Activated CD8-positive, alpha-beta memory T cell treated with anti-CD3 and anti-CD28 coated beads, Interleukin-2, amount 50 U/mL, for 24 hours (primary cell): ENCODE data around the gene JPH3.

Source experiments
- DNase-seq: peaks from one replicate; pipeline ENCODE4 v3.0.0-alpha.2; 2020; ENCODE audit errors: extremely low read depth

JPH3 gene

DNA sequence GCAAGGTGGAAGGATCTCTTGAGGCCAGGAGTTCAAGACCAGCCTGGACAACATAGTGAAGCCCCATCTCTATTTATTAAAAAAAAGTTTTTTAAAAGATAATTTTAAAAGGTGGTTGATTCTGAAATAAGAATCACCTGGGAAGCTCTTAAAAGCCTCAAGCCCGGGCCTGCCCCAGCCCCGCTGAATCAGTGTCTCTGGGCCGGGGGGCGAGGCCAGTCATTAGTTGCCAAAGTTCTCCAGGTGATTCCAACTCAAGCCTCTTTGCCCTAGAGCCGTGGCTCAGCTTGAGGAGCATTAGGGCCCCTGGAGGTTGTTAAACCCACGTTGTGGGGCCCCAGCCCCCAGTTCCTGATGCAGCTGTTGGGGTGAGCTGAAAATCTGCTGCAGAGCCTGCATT is 24.6 kb downstream of the JPH3 start:
- no peak for DNase-seq

DNA sequence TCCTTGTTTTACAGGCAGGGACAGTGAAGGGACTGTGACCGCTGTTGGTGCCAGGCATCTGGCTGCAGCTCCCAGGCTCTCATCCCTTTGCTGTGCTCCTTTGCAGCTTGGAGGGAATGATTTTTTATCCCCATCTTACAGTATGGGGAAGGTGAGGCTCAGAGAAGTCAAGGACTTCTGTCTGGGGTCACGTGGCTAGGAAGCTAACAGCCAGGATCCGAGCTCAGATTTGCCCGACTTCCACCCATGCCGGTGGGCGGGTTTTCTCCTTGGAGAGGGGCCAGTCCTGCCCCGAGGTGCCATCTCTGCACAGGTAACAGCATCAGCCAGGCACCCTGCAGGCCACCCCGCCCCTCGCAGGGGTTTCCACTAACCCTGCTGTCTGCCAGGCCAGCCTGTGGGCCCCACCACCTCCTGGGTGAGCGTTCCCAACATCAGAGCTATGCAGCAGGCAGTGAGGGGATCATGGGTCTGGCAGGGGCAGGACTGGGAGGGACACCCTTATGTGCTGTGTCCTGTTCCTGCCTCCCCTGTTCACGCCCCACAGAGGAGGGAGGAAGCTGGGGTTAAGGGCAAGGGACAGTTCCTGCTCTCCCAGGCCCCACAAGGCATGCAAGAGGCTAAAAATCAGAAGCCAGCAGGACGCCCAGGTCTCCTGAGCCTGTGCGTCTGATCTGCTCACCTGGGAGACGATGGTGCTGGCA is 25.4 kb downstream of the JPH3 start:
- DNase-seq, result no peak

DNA sequence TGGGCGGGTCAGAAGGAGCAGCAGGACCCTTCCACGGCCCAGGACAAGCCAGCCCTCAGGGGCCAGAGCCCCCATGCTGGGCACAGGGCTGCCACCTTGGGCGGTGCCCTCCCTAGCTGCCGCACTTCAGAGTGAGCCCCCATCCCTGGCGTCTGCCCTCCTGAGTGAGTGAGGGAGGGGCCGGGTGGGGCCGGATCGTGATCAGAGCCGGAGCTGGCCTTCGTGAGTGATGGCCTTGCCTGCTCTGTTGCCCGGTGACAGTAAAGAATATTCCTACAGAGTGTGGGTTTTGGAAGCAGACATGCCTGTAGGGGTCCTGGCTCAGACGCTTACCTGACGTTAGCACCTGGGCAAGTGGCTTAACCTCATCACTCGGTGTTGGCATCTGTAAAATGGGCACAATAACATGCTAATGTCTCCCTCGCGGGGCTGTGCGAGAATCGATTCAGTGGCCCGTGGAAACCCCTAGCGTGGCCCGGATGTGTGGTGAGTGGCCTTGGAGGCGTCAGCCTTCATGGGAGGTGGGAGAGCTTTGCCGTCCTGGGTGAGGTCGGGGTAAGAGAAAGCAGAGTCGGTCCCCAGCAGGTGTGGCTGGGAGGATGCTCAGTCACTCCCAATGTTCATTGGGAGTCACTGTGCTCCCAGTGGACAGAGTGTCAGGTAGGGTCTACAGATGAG is 26.1 kb downstream of the JPH3 start:
- no peak for DNase-seq

DNA sequence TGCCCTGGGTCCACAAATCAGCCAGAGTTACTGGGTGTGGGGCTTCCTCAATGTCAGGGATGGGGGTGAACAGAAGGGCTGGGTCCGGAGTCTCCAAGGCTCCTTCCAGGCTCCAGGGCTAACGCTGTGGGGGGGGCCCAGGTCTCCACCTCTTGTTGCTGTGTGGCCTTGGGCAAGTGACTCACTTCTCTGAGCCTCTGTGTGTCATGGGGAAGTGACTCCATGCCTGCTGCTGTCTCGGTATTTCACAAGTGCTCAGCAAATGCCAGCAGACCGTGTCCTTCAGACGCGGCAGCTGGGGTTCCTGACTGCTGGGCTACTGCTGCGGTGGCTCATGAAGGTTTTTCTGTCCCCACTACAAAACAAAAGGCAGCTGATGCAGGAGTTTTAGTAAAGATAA is 26.6 kb downstream of the JPH3 start:
- DNase-seq, result no peak

DNA sequence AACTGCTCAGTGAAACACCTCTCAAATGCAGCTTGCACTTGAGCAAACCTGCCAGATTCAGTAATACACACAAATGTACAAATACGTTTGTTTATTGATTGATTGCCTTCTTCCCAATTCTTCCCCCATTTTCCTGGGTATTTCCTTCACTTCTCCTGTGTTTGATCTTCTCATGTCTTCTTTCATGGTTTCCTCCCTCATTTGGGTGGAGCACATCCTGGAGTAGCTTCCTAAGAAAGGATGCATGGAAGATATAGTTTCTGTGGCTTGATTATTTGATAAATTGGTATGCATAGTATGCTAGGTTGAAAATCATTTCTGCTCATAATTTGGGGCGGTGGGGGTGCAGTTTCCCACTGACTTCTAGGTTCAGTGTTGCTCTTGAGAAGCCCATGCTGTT is 28.8 kb downstream of the JPH3 start:
- DNase-seq, result no peak

DNA sequence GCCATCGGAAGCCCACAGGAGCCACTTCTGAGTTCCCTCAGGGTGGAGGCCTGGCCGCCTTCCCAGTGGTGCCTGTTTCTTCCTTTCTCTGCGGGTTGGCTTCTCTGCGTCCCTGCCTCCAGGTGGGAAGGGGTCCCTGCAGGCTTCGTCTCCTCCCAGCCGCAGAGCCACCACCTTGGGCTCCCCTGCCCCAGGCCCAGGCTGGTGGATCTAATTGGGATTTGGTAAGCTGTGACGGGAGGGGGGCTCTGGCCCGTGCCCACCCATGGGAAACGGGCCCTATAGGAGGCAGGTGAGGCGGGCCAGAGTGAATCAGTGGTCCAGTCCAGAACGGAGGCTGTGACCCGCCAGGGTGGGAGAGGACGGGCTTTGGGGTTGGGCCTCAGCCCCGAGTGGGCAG is 32.1 kb downstream of the JPH3 start:
- no peak for DNase-seq

DNA sequence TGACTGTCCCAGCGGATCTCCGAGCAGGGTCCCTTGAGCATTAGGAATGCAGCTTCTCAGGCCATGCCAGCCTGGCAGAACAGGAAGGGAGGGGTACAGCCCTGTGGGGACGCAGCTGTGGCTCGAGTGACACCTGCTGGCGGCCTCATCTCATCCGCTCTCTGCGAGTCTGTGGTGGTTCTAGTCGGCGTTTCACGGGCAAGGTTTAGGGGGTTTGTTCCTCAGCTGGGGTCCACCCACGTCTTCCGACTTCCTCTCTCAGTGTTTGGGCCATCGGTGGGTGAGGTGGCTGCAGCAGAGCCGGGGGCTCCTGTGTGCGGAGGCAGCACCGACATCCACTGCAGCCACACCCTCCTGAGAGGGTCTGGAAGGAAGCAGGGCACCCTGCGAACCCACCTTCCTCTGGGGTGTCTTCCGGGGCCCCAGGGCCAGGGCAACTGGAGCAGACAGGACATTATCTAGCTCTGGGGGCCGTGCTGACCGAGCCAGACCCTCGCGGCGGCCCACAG is 33.3 kb downstream of the JPH3 start:
- DNase-seq, result peak; percentile 37

DNA sequence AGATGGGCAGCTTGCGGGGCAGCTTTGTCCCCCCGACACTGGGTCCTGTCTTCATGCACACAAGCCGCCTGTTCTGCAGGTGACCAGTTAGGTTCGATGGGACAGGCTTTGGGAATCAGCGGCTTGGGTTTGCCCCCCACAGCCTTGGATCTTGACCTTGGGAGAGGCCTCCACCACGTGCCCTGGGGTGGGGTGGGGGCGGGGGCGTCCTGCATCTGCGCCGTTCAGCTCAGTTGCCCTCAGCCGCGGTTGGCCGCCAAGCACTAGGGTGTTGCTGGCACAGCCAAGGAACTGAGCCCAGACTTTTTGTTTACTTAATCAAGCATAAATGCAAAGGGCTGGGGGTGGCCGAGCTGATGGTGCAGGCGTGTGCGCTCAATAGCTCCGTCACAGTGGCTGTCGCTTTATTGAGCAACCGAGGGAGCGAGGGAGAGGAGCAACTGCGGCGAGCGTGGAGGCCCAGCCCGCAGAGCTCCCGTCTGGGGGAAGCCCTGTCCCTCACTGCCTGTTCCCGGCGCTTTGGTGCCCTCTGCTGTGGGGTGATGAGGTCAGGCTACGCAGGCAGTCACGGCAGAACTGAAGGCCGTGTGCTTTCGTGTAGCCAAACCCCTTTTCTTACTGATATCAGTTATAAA is 33.9 kb downstream of the JPH3 start:
- peak; percentile 56 for DNase-seq

DNA sequence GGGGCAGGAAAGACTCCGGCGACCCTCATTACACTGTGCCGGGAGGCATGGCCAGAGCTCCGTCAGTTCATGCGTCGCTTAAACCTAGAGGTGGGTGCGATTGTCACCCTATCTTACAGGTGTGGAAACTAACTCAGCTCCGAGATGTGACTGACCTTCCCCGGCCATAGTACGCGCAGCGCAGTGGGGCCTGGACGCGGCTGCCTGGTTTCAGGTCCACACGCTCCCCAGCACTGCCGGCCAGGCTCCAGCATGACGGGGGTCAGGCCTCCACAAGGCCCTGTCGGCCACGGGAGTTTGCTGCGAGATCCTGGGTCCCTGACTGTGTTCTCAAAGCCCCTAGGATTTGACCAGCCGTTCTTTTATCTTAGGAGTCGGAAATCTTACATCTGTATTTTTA is 34.4 kb downstream of the JPH3 start:
- no peak for DNase-seq

DNA sequence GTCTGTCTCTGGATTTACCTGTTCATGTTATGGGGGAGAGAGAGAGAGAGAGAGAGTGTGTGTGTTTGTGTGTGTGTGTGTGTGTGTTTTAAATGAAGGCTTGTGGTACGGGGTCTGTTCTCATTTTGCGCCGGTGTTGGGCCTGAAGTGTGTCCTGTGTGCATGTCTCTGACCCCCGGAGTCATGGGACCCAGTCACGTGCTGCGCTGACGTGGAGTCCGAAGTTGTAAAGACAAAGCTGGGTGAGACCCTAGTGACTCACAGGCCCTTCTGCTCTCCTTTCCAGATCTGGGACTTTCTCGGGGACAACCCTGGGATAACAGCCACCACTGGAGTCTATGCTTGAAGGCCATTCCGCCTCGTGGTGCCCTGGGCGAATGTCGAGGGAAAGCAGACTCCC is 35.0 kb downstream of the JPH3 start:
- no peak for DNase-seq

DNA sequence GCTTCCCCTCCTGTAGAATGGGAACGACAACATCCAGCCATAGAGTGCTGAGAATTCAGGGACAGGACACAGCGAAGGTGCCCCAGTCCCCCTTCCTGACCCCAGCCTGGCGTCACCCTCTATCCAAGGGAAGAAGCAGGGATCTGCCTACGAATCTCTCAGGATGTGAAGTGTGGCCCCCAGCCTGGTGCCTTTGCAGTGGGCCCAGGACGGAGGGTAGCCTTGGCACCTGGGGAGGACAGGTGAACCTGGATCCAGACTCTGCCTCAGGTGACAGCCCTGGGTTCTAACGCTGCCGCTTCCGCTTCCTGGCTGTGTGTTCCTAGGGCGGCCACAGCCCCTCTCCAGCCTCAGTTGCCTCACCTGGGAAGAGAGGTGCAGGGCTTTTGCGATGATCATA is 36.4 kb downstream of the JPH3 start:
- DNase-seq, result no peak

DNA sequence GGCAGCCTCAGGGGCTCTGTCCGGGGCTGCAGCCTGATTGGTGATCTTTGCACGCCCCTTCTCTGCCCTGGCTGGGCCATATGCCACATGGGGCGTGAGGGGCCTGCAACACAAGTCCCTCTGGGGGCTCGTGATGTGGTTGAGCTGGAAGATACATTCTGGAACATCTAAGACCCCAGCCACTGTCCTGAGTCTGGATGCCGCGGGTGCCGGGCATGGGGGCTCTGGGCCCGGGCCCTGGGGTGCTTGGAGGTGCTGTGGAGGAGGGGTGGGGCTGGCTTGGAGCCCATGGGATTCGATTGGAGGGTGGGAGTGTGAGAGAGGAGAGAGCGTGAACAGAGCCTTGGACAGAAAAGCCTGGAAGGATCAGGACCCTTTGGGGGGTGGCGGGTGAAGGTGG is 39.4 kb downstream of the JPH3 start:
- DNase-seq, result no peak

DNA sequence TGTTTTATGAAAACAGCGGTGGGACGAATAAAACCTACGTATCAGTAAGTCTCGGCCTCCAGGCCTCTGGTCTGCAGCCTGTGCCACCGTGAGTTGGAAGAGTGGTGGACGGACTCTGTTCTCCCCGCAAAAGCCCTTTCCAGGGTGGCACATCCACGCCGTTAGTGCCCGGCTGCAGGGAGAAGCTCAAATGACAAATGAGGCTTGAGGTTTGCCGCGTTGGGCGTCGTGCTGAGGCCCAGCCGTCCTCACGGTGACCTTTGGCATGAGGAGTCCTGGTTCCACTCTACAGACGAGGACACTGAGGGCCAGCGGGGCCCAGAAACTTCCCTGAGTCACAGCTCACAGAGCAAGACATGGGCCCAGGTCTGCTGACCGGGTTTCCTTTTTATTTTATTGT is 40.2 kb downstream of the JPH3 start:
- DNase-seq, result no peak

DNA sequence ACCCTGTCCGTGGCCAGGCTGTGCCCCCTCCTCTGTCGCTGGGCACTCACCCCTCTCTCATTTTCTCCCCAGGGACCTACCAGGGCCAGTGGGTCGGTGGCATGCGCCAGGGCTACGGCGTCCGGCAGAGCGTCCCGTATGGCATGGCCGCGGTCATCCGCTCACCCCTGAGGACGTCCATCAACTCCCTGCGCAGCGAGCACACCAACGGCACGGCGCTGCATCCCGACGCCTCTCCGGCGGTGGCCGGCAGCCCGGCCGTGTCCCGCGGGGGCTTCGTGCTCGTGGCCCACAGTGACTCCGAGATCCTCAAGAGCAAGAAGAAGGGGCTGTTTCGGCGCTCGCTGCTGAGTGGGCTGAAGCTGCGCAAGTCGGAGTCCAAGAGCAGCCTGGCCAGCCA is 41.9 kb downstream of the JPH3 start:
- DNase-seq, result no peak

DNA sequence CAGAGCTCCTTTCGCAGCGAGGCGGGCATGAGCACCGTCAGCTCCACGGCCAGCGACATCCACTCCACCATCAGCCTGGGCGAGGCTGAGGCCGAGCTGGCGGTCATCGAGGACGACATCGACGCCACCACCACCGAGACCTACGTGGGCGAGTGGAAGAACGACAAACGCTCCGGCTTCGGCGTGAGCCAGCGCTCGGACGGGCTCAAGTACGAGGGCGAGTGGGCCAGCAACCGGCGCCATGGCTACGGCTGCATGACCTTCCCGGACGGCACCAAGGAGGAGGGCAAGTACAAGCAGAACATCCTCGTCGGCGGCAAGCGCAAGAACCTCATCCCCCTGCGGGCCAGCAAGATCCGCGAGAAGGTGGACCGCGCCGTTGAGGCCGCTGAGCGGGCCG is 42.3 kb downstream of the JPH3 start:
- DNase-seq, result no peak

DNA sequence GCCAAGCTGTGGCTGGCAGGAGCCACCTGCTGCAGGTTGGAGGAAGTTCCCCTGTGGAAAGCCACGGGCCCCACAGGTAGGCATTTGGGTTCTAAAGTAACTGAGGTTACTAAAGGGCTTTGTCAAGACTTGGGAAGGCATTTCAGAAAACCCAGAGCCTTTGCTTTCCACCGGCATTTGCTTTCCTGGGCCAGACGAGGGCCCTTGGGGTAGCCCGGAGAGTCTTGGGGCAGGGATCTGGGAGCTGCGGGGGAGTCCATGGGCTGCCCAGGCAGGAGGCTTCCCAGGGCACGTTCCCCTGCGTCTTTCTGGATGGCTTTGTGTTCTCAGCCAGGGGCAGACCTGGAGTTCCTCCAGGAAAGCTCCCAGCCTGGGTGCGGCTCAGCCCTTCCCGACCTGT is 43.5 kb downstream of the JPH3 start:
- DNase-seq, result no peak

DNA sequence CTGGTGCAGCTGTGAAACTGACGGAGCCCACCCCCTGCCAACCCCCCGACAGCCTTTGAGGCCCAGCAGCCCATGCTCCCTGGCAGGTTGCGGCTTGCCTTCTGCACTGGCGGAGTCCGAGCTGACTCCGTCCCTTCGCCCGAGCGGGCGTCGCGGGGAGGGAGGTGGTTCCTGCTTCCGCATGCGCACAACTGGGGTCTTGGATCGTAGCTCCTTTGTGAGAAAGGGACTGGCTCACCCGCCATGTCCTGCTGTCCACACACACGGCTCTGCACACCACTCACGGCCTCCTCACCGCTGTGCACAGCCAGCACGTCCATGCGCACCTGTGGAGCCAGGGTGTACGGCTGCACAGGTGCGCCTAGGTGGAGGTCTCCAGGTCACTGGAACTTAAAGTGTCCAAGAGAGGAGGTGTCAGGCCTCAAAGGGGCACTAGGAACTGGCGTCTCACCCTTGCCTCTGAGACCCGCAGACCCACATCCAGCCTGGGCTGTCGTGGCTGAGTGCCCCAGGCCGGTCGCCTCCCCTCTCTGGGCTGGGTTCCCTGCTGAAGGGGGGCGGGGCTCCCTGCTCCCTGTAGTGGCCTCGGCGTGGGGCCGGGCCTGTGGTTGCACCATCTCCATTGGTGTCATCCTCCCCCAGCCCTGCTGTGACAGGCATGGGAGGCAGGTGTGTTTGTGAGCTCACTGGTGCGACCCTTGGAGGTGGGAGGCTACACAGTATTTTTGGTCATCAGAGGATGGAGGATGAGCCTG is 45.3 kb downstream of the JPH3 start:
- no peak for DNase-seq

DNA sequence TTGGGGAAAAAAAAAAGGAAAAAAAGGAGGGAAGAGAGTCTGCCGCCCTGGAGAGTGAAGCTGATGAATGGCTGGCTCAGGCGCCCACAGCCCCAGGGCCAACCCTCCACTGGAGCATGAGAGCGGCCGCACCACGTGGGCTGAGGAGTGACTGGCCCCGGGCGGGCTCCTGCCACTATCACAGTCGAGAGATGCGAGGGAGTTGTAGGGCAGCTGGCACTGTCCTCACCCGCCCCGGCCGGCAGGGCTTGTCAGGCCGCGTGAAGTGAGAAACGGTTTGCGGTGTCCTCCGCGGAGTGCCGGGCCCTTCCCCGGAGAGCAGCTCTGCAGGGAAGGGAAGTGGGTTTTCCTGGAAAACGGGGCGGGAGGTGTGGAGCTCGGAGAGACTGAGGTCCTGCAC is 45.9 kb downstream of the JPH3 start:
- DNase-seq, result no peak

DNA sequence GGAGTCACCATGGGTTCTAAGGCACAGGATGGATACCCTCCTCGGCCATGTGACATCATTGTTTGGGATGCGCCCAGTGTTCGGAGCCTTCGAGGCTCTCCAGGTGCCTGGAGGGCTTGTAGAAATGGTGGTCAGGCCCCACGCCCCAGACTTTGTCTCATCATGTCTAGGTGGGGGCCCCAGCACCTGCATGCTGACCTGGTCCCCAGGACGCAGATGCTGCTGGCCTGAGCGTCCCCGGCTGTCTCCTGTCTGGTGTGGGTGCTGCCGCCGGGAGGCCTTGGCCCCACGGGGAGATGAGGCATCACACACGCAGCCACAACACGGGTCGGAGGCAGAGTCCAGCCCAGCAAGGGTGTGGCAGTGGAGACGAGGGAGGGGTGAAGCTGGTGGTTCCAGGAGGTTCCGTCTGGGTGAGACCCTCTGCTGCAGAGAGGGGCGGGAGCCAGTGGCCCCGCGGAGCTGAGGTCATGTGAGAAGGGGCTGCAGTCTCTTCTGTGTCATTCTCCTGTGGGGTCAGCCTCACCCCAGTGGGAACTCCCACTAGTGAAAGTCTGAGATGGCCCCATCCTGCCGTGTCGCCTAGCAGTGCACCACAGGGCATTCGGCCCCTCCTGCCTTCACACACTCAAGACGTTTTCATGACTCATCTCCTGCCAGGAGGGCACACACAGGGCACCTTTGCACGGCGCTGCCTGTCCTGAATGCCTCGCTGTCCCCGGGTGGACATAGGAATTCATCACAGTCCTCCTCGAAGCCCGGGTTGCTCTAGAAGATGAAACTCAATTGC is 46.6 kb downstream of the JPH3 start:
- DNase-seq, result no peak

DNA sequence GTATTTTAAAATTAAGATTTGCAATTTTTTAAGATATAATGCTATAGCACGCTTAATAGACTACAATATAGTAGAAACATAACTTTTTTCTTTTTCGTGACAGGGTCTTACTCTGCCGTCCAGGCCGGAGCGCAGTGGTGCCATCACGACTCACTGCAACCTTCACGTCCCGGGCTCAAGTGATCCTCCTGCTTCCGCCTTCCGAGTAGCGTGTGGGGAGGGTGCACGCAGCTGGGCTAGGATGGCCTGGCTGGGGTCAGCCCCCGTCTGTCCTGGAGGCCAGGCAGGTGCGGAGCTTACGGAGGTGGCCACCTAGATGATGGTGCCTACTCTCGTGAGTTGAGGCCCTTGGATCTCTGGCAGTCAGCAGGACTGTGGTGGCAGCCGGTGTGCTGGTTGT is 50.1 kb downstream of the JPH3 start:
- DNase-seq, result no peak

DNA sequence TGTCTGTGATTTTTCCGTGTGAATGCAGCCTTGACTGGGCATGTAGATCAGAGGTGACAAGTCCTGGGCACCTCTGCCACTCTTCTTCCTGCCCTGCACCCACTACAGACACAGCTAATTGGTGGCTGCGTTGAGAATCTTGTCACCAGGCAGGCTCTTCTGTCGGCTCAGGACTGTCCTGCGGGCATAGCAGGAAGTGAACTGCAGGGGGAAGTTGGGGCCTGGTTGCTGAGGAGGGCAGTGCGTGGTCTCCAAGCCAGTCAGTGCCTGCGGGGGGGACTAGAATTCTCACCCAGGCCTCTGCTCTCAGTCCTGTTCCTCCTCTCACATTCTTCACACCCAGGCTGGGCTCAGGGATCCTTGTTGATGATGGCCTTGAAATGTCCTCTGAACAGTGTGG is 50.5 kb downstream of the JPH3 start:
- no peak for DNase-seq

DNA sequence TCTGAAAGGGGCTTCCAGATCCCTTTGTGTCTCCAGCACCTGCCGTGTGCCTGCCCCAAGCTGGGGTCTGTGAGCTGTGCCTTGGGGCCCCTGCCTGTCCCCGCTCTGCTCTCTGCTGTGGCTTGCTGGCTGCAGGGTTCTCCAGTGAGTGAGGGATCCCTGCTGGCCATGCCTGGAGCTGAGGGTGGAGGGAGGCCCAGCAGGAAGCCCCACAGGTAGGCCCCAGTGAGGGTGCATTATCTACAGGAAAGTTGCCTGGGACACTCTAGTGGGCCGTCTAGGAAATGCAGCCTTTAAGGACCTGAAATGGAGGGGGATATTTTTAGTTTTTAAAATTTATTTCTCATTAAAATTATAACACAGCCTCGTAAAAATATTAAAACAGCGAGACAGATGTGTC is 50.9 kb downstream of the JPH3 start:
- DNase-seq, result no peak
